ENCODE results near the gene CCDC169.

The CCDC169 gene

GRCh38 chr13:36297366-36298338 lies at the start of gene CCDC169:
Gene CCDC169, minus strand, starts transcription at chr13:36297814. Its CDS starts 95 bp downstream, at chr13:36297719.
- no peak for TF ChIP-seq CTCF (IDR thresholded peaks at IDR 0.05; ENCODE audit: low read depth, low read length, missing control alignments)
- in situ Hi-C loops (cut with HindIII; ENCODE audit: low sequenced_read_pairs), result no loop called here
- DNase-seq (ENCODE audit: low read depth), result peak; percentile 19
- peak within 1 kb of the TSS; percentile 64 for H3K4me3 ChIP-seq (ENCODE audit: low read depth, low read length)

DNA sequence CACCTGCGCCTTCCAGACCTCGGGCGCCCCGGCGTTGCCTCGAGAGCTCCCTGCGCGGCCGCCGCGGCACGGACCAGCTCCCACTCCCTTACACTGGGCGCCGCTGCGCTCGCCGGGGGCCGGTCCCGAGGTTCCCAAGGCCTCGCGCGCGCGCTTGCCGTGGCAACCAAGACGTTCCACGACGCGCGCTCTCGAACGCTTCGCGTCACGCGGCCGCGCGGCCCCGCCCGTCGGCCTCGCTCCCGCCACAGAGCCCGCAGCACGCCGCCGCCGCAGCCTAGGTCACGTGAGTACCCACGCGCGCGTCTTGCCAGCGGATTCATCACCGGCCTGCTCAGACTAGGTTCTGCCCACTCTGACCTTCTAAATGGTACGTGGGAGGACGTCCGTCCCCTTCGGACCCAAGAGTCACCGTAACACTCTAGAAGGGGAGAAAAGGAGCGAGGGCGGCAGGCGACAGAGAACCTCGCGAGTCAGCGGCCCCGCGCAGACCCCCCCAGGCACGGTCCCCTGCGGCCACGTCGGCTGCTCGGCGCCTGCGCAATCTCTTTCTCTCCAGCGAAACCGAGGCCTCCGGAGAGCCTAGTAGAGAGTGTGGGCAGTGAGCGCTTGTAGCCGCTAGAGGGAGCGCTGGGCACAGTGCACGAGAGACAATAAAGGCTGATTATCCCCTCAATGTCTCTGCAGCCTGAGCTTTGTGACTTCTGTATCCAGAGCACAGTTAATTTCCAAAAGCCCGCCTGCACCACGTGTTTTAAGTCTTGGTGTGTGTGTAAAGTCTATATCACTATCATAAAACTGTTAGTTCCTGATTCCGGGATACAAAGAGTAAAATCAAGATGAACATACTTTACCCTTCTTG lies 48.8 kb upstream of the CCDC169 start, which contains the start of gene SPART:
Gene SPART (minus strand): TSS at position 173 of the 862 bp plus-strand sequence. CDS start 10,564 bp downstream, outside the sequence.
- in situ Hi-C loops (cut with HindIII; ENCODE audit: low sequenced_read_pairs), result loop anchor here (5.0 kb wide), 1 partner anchor 46 kb away; no protein-coding TSS in a partner anchor
- TF ChIP-seq CTCF (IDR thresholded peaks at IDR 0.05; ENCODE audit: low read depth, low read length, missing control alignments), result peak; percentile 97
- DNase-seq (ENCODE audit: low read depth), result peak; percentile 81
- peak within 1 kb of the TSS; percentile 69 for H3K4me3 ChIP-seq (ENCODE audit: low read depth, low read length)

DNA sequence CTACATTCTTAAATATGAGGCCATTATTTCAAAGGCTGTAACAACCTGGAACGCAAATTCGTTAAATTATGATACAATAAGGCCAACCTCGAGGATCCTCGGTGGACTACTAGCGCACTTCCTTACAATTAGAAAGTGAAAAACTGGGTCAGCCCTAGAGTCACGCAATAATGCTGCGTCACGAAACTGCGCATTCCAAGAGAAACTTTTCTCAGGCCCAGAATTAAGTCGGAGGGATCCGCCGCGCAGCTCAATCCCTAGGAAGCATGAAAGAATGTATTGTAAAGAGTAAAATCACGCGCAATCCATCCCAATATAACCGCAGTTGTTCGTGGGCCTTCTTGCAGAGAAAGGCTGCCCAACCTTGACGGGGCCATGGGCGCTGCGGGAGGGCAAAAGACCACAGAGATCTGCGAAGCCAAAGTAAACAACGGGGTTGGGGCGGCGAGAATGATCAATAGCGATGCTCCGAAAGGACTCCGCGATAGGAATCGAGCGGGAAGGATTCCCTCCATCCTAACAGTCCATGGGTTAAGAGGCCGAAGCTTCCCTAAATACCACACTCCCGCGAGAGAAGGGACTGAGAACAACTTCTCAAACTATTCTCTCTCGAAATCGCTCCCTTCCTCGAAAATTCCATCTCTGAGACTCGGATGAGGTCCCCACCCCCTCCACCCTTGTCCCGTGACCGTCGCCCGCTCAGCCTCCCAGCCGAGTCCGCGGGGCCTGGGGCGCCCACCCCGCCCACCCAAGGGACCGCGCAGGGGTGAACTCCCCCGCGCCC lies 48.0 kb upstream of the CCDC169 start:
- in situ Hi-C loops (cut with HindIII; ENCODE audit: low sequenced_read_pairs), result loop anchor here (5.0 kb wide), 1 partner anchor 47 kb away; no protein-coding TSS in a partner anchor
- peak overlapping the region; percentile 69 for H3K4me3 ChIP-seq (ENCODE audit: low read depth, low read length)
- peak; percentile 82 for DNase-seq (ENCODE audit: low read depth)
- TF ChIP-seq CTCF (IDR thresholded peaks at IDR 0.05; ENCODE audit: low read depth, low read length, missing control alignments), result no peak

- H3K4me3 ChIP-seq (ENCODE audit: low read depth, low read length), result peak overlapping the region; percentile 69
- in situ Hi-C loops (cut with HindIII; ENCODE audit: low sequenced_read_pairs), result loop anchor here (5.0 kb wide), 2 partner anchors 47 to 83 kb away; no protein-coding TSS in a partner anchor
- TF ChIP-seq CTCF (IDR thresholded peaks at IDR 0.05; ENCODE audit: low read depth, low read length, missing control alignments), result no peak
- no peak for DNase-seq (ENCODE audit: low read depth)
These were observed 47.3 kb upstream of the CCDC169 start for GRCh38 chr13:36344886-36345437.

GRCh38 chr13:36344173-36344572 lies 46.6 kb upstream of the CCDC169 start:
- DNase-seq (ENCODE audit: low read depth), result no peak
- no peak for TF ChIP-seq CTCF (IDR thresholded peaks at IDR 0.05; ENCODE audit: low read depth, low read length, missing control alignments)
- in situ Hi-C loops (cut with HindIII; ENCODE audit: low sequenced_read_pairs), result loop anchor here (5.0 kb wide), 1 partner anchor 82 kb away; no protein-coding TSS in a partner anchor
- peak overlapping the region; percentile 69 for H3K4me3 ChIP-seq (ENCODE audit: low read depth, low read length)

Data from astrocyte of the cerebellum (primary cell).